AG09319 (cell line): Measurements from ENCODE around the gene HBS1L.

Experiments used
- DNase-seq: peaks from one replicate; pipeline ENCODE4 v3.0.0-alpha.2; 2010; ENCODE audit warnings: low read depth; ENCODE audit errors: extremely low read depth
- TF ChIP-seq, protein P1 (sequence below): IDR thresholded peaks from 2 replicates; pipeline ENCODE4 v1.5.1; 2011; ENCODE audit warnings: low read depth, mild to moderate bottlenecking, inconsistent platforms, low read length, moderate library complexity

The HBS1L gene

GRCh38 chr6:135054569-135055498 lies at the start of gene HBS1L:
HBS1L (minus strand) TSS chr6:135054822; CDS start chr6:135054691, 131 bp downstream.
- DNase-seq = peak; percentile 96
- TF ChIP-seq, protein P1, sequence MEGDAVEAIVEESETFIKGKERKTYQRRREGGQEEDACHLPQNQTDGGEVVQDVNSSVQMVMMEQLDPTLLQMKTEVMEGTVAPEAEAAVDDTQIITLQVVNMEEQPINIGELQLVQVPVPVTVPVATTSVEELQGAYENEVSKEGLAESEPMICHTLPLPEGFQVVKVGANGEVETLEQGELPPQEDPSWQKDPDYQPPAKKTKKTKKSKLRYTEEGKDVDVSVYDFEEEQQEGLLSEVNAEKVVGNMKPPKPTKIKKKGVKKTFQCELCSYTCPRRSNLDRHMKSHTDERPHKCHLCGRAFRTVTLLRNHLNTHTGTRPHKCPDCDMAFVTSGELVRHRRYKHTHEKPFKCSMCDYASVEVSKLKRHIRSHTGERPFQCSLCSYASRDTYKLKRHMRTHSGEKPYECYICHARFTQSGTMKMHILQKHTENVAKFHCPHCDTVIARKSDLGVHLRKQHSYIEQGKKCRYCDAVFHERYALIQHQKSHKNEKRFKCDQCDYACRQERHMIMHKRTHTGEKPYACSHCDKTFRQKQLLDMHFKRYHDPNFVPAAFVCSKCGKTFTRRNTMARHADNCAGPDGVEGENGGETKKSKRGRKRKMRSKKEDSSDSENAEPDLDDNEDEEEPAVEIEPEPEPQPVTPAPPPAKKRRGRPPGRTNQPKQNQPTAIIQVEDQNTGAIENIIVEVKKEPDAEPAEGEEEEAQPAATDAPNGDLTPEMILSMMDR = no peak

- TF ChIP-seq, protein P1 = no peak
- no peak for DNase-seq
Observed at GRCh38 chr6:135104199-135104598, 49.6 kb upstream of the HBS1L start.

DNA sequence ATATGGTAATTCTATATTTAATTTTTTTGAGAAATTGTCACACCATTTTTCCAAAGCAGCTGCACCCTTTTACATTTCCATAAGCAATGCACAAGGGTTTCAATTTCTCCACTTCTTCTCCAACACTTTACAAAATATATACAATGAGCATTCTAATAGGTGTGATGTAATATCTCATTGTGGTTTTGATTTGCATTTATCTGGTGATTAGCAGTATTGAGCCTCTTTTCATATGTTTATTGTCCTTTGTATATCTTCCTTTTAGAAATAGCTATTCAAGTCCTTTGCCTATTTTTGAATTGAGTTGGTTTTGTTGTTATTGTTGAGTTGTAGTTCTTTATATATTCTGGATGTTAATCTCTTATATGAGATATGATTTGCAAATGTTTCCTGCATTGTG lies 47.6 kb upstream of the HBS1L start:
- TF ChIP-seq, protein P1 = no peak
- no peak for DNase-seq

- no peak for DNase-seq
- TF ChIP-seq, protein P1 = no peak
Observed at GRCh38 chr6:135097172-135097571, 42.5 kb upstream of the HBS1L start.

DNA sequence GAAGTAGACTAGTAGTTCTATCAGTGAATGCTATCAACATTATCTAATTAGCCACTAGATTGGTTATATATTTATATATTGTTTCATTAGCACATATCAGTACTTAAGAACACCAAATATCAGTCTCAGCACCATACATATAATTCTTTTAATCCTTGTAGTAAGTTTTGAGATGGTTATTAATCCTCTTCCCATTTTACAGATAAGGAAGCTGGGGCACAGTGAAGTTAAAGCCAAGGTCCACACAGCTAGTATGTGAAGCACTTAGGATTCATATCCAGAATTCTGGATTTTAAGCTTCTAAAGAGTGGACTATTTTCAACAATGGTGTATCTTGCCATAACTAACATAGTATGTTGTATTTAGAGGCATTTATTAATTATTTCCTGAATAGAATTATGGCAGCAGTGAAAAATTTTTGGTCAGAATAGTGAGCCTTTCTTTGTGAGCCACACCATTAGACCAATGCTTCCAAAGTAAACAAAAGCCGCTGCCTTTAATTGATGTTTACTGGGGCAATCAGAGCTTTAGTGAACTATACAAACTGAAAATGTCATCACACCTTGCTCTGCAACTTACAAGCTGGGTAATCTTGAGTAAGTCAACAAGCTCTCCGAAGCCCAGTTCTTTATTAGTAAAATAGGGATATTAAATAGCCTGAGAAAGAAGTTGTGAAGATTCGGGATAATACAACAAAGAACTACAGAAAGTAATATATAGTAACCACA lies 41.9 kb upstream of the HBS1L start:
- no peak for DNase-seq
- TF ChIP-seq, protein P1 = no peak

- DNase-seq = no peak
- TF ChIP-seq, protein P1 = no peak
Observed at GRCh38 chr6:135095716-135096115, 41.1 kb upstream of the HBS1L start.

DNA sequence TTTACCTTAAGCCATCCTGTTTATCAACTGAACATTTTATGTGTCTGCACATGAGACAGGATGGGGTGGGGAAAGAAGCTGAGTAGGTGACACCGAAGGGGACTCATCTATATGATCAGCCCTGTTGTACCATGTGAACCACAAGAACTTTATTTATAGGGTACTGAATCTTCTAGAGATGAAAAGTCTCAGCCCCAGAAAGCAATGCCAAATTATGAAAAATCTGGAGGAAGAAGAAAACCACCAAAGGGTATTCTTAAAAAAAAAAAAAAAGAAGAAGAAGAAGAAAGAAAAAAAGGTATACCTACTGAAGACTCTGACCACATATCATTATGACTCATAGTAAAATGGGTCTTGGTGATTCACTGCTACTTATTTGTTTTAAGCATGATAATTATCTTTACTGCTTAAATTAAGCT lies 39.8 kb upstream of the HBS1L start:
- DNase-seq = no peak
- TF ChIP-seq, protein P1 = no peak
